ENCODE data around the gene KCNQ4.

Gene KCNQ4

DNA sequence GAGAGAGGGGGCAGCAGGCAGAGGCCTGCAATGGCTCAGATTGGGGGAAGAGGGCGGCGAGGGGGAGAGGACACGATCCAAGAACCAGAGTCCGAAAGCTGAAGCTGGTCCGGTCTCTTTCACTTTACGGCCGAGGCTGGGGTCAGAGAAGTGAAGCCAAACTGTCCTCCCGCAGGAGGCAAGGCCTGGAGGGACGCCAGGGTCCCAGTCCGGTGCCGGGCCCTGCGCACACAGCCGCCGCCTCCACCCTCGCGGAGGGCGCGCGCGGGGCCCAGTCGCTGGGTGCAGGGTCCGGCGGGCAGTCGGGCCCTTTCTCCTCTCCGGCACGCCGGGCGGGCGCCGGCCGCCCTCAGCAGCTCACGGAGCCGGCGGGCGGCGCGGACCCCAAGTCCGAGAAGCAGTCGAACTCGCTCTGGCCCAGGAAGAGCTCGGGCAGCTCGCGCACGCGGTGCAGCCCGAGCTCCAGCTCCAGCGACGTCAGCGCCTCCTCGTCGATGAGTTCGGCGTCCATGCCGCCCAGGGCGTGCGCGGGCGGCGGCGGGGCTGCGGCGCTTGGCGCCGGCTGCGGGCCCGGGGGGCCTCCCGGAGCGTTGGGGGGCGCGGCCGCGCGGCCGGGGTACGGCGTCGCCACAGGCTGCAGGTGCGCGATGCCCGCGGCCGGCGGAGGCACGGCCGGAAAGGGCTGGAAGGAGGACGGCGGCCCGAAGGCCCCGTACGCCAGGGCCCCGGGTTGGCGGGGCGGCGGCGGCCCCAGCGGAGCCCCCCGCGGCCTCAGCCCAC, 77.8 kb downstream of the KCNQ4 start:
- no peak for DNase-seq (ENCODE audit: low read depth)

DNA sequence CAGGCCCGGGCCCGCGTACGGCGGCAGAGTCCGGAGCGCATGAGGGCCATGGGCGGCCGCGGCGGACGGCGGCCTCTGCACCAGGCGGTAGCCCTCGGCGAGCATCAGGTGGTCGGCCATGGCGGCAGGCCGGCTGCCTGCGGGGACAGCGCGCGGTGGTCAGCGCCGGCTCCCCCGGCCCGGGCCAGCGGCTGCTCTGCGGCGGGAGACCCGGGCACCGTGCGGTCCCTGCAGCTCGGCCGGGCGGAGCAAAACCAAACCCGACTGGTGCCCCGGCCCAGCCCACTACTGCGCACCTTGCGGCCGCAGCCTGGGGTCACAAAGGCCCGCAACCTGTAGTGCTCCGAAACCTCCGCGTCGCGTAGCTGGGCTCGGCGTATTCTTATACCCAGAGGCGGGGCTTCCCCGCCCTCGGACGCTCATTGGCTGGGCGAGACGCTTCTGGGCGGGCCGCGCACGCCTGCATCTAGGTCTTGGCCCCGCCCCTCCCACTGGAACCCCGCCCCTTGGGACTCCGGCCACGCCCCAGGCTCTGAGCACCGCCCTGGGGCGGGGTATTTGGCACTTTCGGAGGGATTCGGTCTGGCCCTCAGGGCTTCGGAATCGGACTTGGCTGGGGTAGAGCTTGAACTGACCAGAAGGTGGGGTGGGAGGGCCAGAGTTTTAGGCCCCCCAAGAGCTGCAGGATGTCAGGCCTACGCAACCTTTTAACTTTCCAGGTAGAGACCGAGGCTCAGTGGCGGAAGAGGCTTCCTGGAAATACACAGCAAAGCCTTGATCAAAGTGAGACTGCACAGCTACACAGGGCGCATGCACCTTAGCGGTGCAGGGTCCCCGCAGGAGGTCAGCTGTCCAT, 78.6 kb downstream of the KCNQ4 start, which contains the start of gene CITED4:
TSS of gene CITED4 (minus strand) at position 356 of the 856 bp plus-strand sequence. CDS start at position 120, 236 bp downstream.
- DNase-seq (ENCODE audit: low read depth), result peak; percentile 76

DNA sequence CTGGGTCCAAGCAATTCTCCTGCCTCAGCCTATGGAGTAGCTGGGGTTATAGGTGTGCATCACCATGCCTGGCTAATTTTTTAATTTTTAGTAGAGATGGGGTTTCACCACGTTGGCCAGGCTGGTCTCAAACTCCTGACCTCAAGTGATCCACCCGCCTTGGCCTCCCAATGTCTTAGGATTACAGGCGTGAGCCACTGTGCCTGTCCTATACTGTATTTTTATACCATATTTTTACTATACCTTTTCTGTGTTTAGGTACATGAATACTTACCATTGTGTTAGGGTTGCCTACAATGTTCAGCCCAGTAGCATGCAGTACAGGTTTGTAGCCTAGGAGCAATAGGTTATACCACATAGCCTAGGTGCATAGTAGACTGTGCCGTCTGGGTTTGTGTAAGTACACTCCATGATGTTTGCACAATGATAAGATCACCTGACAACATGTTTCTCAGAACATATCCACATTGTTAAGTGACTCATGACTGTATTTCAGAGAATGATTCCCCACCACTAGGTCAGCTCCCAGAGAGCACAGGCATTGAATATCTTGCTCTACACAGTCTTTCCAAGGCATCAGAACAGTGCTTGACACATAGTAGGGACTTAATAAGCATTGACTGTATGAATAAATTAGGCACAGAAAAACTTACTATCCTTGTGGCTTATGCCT, 84.6 kb downstream of the KCNQ4 start:
- peak; percentile 28 for DNase-seq (ENCODE audit: low read depth)

DNA sequence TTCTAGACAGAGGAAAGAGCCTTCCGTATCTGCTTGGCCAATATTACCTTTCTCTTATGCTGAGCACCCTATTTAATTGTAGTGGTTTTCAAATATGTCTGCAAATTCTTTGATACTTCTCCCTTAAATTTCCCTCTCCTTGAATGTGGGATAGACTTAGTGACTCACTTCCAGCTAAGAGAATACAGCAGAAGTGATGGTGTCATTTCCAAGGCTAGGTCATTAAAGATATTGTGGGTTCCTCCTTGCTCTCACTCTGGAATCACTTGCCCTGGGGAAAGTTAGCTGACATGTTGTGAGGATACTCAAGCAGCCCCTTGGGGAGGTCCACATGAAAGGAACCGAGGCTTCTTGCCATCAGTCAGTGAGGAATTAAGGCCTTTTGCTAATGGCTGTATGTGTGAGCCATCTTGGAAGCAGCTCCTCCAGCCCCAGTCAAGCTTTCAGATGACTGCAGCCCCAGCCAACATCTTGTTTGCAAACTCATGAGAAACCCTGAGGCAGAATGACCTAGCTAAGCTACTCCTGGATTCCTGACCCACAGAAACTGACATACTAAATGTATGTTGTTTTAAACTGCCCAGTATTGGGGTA, 86.6 kb downstream of the KCNQ4 start:
- DNase-seq (ENCODE audit: low read depth), result no peak

DNA sequence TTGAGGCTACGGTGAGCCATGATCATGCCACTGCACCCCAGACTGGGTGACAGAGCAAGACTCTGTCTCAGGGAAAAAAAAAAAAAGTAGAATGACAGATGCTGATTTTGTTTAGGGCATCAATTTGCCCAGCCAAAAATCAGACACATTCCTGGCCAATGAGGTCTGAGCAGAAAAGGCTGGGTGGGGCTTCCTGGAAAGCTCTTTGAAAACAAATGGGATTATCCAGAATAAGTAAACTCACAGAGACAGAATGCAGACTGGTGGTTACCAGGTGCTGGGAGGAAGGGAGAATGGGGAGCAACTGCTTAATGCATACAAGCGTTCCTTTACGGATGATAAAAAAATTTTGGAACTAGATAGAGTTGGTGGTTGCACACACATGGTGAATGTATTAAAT, 88.7 kb downstream of the KCNQ4 start:
- DNase-seq (ENCODE audit: low read depth), result no peak

DNA sequence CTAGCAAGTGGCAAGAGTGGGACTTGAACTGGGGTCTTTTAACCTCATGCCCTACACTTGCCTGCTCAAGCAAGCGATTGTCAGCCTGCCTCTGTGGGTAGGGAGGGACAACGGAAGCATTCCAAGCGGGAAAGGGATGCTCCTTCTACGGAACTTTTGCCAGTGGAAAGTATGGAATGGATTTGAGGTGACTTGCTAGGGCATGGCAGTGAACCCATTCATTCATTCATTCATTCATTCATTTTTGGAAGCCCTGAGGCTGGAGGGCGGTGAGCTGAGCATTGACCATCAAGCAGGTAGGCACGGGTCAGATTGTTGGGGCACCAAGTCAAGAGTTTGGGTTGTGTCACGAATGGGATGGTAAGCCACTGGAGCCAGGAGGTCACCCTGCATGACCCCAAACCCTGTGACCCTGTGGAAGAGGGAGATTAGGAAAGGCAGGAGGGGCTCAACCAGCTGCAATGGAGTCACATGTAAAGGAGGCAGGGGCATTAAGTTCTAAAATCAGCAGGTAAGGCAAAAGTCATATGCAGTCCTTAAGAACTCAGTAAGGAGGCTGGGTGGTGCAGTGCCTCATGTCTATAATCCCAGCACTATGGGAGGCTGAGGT, 90.4 kb downstream of the KCNQ4 start:
- no peak for DNase-seq (ENCODE audit: low read depth)

DNA sequence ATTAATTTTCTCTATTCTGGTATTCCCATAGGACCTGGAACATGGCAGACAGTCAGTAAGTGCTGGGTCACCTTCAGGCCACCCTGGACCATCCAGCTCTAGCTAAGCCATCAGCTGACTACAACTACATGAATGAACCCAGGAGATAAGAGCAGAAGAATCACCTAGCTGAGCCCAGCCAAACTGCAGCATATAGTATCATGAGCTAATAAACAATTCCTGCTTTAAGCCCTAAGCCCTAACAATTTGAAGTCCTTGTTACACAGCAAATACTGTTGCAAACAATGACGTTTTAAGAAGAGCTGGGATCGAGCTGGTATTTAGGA, 92.8 kb downstream of the KCNQ4 start:
- DNase-seq (ENCODE audit: low read depth), result no peak

DNA sequence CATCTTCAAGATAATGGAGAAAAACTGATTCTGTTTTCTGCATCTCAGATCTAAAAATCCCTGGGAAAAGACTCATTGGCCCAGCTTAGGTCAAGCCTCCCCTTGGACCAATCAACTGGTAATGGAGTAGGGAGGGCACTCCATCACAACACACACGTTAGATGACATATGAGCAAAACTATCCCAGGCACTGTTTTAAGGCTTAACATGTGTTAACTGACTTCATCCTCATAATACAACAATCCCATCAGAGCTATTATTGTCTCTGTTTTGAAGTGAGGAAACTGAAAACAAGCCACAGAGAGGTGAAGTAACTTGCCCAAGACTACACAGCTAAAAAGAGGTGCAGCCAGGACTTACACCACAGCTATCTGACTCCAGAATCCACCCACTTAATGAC, 93.3 kb downstream of the KCNQ4 start:
- no peak for DNase-seq (ENCODE audit: low read depth)

DNA sequence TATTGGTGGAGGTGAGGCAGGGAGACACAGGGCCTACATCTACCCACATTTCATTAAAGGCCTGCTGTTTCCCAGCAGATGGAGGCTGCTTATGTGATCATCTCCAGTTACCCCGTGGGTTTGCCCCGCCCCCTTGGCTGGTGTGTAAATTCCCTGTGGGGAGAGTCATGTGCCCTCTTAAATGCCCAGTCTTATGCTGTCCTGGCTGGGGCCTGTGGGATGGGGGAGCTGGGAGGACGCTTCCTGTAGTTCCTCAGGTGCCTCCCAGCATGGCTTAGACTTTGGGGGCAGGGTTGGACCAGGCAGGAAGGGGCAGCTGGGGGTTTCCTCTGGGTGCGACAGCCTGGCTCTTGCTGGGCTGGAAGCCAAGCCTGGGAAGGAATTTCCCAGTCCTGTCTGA, 94.1 kb downstream of the KCNQ4 start:
- DNase-seq (ENCODE audit: low read depth), result peak; percentile 90

DNA sequence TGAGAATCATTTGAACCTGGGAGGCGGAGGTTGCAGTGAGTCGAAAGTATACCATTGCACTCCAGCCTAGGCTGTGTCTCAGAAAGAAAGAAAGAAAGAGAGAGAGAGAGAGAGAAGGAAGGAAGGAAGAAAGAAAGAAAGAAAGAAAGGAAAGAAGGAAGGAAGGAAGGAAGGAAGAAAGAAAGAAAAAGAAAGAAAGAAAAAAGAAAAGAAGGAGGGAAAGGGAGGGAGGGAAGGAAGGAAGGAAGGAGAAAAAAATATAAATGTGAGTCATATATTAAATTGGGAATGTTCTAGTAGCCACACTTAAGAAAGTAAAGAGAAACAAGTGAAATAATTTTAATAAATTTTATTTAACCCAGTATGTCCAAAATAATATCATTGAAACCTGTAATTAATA, 95.3 kb downstream of the KCNQ4 start:
- no peak for DNase-seq (ENCODE audit: low read depth)

DNA sequence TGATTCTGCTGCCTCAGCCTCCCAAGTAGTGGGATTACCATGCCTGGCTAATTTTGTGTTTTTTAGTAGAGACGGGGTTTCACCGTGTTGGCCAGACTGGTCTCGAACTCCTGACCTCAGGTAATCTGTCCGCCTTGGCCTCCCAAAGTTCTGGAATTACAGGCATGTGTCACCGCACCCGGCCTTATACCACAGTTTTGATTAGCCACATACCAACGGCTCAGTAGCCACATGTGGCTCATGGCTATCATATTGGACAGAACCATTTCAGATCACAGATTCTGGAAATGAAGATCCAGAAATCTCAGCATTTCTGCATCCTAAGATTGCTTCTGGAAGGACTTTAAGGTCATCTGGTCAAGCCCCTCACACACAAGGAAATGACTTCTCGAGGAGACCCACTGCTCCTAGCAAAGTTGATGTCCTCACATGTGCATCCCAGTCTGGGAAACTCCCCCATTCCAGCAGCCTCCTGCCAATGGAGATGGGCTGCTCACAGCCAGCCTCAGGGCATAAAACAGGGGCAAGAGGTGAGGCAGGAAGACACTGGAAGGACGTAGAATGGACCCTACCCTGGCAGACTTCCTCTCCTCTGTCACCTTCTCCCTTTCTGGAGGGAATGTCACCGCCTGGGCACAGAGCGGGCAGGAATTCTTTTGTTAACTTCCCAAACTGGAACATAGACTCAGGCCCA, 96.0 kb downstream of the KCNQ4 start:
- no peak for DNase-seq (ENCODE audit: low read depth)

DNA sequence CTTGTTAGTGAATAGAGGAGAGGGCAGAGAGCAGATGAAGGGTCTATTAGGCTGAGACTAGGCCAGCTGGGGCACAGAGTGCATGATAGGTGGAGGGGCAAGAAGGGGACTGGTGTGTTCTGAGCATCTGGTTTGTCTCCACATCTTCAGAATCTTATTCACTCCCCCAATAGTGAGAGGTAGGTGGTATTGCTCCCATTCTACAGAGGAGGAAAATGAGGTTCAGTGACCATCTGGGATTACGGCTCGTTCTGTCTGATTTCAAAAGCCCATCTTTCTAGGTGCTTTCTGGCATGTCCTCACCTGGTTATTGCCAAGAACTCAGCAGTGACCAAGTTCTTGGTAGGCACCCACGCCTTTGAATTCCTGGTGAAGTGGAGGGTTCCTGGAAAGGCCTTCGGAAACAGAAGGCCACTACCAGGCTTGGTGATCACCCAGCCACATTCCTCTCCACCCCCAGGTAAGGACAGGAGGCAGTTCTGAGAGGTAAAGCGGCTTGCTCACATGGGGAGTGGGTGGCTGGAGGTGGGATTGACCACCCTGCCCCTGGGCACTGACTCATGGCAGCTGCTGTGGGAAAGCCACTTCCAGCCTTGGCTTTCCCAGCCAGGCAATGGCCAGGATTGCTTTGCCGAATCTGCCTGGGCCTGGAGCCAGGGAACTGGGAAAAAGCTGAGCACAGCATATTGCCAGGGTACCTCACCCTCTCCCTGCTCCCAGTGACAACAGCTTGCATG, 97.4 kb downstream of the KCNQ4 start:
- DNase-seq (ENCODE audit: low read depth), result no peak

DNA sequence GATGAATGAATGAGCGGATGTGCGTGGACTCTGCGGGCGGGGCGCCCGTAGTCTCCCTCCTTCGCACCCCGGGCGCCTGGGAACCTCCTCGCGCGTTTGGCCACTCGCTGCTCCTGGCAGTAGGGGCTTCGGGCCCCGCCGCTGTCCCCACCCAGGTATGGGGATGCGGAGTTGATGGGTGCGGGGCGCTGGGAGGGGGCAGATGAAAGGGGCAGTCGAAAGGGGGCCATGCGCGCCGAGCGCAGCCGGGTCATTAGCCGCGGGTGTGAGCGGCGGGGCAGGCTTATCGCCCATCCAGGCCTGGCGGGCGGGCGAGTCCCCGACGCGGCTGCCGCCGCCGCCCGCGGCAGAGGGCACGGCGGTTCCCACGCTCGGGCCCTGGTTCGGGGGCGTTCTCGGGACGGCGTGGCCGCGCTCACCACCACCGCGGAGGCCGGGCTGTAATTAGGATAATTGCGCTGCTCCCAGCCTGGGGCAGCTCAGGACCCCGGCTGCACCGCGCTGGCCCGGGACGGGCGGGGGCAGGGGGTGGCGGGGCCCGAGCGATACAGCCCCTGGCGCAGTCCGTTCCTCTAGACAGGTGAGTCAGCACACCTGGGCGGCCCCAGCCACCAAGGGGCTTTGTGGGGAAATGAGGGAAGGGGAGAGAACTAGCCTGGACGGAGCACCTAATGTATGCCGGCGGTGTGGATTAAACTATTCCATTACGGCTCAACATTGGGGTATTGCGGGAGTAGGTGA, 100.6 kb downstream of the KCNQ4 start:
- DNase-seq (ENCODE audit: low read depth), result no peak

DNA sequence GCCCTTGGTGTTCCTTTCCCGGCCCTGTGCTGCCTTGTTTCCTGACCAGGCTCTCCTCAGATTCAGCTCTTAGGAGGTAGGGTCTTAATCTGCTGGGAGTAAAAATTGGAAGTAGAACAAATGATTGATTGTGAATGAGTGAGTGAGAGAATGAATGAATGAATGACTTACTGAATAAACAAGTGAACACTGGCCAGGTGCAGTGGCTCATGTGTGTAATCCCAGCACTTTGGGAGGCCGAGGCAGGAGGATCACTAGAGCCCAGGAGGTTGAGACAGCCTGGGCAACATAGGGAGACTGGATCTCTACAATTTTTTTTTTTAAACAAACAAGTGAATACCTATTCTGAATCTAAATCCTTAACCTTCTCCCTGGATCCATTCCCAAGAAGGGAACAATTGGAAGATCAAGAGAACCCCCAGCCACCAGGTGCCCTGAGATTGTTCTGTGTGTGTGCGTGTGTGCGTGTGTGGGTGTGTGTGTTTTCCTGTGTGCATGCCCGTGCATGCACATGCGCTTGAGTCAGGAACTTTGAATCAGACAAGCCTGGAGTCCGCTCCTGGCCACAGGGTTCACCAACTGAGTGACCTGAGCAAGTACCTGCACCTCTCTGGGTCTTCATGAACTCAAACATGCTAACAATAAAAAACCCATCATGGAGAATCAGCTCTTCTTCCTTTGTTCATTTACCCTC, 102.9 kb downstream of the KCNQ4 start:
- DNase-seq (ENCODE audit: low read depth), result no peak

DNA sequence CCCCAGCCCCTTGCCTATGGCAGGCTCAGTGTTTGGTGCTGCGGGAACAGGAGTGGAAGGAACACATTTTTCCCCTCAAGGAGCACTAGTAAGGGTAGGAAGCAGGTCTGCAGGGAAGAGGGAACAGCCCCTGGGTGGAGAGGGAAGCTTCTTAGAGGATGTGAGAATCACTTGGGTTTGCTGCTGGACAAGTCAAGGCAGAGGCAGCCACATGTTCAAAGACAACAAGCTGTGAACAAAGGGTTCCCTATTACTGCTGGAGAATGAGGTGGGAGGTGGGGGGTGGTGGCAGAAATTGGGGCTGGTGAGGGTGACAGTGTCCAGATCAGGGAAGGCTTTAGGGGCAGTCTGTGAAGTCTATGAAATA, 103.4 kb downstream of the KCNQ4 start:
- DNase-seq (ENCODE audit: low read depth), result no peak

DNA sequence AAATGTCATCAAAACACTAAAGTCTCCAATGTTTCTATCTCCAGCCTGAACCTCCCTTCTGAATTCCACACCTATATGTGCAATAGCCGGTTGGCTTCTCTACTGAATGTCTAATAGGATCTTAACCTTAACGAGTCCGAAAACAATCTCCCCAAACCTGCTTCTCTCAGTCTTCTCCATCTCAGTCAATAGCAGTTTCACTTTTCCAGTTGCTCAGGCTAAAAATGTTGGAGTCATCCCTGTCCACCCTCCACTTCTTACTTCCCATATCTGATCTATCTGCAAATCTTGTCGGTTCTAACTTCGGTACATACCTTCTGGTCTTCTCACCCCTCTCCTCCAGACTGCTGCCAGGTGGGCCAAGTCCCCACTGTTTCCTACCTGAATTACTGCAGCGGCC, 104.1 kb downstream of the KCNQ4 start:
- DNase-seq (ENCODE audit: low read depth), result no peak

All from stromal cell of bone marrow (primary cell).